HG03520 (cell line): ENCODE results near the gene C1orf87.
"Not testable (repeated sequence)": the region's sequence is repeated elsewhere in the genome, so short reads cannot be mapped to it uniquely, and the experiment has no call there.

ENCODE experiments used
- ATAC-seq: cut with Tn5 transposase; IDR thresholded peaks from one replicate; pipeline ENCODE4 v1.9.1; 2021; ENCODE audit warnings: mild to moderate bottlenecking, moderate library complexity; ENCODE audit not compliant: unreplicated experiment

The C1orf87 gene

DNA sequence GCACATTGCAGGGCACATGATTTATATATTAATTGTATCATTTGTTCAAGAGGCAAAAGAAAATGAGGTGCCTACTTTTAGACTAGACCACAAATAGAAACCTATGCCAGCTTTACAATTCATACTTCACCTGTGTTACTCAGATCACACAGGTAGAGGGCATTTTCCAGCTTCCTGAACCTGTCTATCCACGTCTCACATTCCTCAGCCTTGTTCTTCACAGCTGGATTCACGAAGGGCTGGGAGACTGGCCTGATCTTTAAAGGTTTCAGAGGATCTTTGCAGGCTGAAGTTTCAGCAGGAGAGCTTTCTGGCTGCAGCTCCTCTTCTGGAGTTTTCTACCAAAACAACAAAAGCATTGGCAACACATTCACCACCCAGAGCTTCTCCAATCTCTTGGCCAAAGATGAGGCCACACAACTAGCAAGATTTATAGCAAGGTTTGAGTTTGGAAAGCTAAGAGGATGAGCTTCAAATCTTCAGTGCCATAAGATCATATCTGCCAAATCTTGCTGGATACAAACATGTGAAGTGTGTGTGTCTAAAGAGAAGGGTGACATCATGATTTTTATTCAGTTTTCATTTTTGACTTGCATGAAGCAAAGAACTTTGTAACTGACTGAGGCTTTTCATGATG, 76.0 kb downstream of the C1orf87 start:
- no peak for ATAC-seq

DNA sequence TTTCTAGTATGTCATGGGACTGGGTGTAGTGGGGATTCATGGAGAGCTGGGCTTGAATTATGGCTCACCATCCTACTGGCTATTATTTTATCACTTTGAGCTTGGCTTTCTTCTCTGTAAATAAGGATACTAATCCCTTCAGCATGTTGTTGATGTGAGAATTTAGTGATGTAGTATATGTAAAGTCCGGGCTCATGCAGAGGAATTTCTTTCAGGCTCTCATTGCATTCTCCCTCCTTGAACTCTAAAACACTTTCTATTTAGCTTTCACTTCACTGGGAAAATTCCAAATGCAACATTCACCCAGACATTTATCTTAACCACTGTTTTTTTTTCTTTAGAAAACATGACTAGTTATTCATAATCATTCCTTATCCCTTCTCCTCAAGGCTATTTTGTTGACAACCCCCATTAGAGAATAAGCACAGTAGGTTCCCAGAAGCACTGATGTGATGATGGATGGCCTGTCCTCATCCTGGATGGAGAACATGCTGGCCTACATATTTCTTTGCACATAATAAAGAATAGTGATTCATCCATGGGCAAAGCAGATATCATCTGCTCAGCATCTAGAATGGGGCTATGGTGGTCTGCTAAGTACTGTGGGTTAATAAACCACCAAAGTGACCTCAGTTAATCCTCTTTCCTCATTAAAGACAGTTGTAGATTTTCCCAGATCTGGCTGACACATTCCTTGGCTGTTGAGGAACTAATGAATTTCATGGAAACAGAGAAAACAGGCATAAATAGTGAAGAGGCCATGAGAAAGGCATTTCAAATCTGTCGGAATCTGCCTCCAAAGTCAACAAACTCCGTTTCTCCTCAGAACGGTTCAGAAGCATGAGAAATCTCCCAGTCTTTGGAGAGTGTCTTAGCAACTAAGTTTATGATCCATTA, 79.0 kb downstream of the C1orf87 start:
- ATAC-seq, result no peak

DNA sequence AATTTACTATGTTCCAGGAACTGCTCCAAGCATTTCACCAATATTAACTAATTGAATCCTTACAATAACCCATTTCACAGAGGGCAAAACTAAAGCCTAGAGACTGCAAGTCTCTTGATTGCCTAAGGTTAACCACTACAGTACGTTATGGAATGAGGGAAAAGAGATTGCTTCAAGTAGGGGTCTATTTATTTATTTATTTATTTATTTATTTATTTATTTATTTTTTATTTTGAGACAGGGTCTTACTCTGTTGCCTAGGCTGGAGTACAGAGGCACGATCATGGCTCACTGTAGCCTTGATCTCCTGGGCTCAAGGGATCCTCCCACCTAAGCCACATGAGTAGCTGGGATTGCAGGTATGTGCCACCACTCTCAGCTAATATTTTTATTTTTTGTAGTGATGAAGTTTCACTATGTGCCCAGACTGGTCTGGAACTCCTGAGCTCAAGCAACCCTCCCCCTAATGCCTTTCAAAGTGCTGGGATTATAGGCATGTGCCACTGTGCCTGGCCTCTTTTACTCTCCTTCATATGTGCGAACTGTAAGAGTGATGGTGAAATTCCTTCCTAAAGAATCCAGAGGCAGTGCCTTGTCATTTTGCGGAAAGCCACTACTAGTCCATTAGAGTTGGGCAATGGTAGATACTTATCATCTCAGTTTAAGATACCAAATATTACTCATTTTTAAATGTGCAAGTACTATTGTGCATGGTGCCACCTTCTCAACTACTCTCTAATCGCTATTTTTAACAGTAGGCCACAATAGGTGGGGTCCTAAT, 81.3 kb downstream of the C1orf87 start:
- ATAC-seq, result no peak

DNA sequence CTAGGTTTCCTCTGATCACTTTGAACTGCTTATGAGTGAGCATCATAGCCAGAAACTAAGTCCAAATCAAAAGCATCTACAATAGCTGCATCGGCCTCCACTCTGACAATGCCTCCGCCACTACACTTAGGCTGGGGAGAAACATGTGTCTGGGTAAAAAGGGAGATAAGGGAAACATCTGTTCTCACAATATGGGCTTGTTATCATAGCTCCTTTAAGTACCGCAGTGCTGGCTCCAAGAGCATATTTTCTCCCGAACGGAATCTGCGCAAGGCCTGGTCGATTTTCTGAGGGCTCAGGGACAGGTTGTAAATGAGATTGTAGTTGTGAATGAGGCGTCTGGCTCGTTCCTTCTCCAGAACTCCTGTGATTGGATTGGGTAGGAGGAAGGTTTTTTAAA, 83.1 kb downstream of the C1orf87 start:
- ATAC-seq, result no peak

DNA sequence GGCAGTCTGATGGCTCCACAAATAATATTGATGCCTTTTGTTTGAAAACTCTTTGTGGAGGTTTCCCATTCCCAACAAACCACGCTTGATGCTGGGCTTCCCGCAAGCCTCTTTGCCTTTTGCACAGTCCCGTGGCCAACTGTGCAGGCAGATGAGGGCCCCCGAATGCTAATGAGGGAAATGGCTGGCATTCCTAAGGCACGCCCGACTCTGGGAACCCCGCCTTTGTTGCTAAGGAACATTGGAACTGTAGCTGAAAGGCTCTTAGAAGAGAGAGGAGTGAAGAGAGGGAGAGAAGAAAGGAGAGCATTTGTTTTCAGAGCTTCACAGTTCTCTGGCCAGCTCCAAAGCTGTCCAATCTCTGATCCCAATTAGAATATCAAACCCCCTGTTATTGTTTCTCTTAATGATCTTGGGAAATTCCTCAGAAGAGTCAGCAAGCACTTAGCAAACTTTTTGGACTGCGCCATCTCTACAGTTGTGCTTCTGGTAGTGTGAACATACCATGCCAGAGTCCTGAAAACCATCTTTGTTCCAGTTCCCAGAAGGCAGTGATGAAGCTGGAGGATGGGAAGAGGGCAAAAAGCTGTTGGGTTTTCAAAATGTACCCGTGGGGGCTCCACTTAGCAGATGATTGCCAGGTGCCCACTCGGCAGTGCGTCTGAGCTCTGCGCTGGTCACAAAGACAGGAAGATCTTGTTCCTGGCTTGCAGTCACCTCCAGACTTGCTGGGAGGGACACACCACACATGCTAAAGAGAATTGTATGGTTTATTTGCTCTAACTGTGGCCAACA, 86.9 kb downstream of the C1orf87 start:
- no peak for ATAC-seq

DNA sequence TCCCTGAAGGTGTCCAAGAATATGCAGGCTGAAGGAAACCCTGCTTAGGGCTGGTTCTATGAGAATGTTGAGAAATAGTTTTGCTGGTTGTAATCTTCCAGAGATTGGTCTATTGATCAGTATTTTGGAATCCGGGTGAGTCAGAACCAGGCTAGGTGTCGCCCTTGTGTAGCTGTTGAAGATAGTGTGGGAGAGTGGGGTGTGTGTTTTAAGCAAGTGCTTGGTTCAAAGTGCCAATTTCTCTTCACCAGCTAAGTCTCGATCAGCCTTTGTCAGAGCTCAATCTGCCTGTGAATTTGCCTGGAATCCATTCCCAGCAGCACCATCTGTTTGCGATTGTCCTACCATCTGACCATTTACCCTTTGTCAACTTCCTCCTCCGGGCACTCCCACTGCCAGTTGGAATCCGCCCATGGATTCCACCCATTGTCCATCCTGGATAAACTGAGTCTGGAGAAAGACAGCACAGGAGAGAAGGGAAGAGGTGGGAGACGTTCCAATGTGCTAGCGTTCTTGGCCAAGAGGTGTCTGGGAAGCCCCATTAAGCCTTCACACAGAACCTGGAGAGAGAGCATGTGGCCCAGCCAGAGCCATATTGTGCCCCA, 87.6 kb downstream of the C1orf87 start:
- ATAC-seq, result no peak

DNA sequence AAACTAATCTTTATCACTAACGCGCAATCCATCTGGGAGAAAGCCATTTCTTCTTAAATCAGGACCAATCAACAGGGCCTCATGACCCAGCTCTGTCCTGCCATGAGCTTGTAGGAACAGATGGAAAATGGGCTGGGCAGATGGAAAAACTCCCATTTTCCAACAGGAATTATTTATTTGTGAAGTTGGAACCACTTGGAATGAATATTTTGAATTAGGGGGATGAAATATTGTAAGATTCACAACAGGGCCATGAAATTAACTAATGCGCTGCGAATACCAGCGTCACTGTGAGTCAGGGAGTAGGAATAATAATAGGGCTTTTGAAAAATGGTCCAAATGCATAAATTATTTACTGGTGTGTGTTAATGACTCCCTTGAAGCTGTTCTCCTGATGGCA, 93.9 kb downstream of the C1orf87 start:
- ATAC-seq, result no peak

DNA sequence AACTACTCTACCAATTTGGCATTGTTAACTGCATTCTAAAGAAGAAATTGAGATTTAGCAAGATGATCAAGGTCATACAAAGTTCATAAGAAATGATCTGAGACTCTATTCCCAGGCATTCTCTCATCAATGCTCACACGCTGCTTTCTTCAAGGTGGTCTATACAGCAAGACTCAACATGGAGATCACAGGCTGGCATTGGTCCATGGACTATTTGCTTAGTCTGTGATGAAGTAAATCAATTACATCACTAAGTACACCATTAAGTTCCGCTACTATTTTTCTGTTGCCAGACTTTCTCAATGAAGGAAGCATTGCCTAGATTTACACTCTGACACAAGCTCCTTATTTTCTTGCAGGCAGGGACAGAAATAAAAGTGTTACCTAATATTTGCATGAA, 95.1 kb downstream of the C1orf87 start:
- no peak for ATAC-seq

DNA sequence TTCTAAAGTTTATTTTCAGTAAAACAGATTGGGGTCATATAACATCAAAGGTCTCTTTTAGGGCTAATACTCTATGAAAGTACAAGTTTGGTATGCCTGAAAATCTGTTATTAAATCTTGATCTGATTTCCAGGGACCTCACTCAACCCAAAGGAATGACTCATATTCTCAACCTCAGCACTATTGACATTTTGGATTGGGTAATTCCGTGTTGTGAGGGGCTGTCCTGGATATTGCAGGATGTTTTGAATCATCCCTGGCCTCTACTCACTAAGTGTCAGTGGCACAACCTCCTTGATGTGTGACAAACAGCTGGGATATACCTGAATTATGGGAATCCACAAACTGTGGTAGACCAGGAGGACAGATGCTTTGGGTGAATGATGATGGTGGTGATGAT, 95.5 kb downstream of the C1orf87 start:
- no peak for ATAC-seq

DNA sequence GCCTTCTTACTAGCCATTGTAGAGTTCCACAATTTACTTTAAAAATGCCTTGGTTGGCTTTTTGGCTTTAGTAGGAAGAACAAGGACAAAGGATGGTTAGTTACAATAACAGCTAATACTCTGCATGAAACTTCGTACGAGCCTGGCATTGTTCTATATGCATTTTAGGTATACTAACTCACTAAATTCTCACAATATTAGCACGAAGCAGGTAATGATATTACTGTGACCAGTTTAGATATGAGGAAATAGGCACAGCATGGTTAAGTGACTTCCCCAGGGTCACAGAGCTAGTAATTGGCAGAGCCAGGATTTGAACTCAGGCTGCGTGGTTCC, 96.5 kb downstream of the C1orf87 start:
- ATAC-seq, result no peak

DNA sequence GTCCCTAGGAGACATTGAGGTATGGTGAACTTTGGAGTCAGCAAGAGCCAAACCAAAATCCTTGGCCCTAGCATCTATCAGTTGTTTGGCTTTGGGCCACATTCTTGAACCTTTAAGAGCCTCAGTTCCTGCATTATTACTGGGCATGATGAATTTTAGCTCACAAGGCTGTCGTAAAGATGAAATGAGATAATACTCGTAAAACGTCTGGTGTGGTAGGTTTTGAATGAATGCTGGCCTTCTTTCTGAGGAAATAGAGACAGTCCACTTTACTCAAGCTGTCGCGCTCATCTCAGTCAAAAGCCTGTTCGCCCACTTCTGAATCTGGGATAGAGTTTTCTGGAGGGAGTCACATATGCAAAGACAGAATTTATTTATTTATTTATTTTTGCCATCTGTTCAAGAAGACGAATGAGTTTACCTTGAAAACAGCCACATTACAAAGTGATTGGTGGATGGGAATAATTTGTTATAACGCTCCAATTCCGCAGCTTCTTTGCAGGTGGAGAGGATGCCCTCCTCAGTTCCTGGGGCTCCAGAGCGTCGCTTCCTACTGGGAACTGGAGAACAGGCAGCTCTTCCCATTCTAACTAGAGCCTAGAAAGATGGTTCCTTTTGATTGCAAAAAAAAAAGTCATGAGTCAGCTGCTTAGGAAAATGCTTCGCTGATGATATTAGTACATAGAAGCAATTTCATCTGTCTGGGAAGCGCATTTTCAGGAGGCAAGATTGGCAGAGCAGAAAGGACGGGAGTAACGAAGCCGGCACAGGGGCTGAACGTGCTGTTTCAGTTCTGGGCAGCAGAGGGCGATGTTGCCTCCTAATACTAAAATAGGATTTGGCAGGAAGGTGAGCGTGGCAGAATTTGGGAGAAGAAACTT, 97.1 kb downstream of the C1orf87 start:
- ATAC-seq, result peak; percentile 69

DNA sequence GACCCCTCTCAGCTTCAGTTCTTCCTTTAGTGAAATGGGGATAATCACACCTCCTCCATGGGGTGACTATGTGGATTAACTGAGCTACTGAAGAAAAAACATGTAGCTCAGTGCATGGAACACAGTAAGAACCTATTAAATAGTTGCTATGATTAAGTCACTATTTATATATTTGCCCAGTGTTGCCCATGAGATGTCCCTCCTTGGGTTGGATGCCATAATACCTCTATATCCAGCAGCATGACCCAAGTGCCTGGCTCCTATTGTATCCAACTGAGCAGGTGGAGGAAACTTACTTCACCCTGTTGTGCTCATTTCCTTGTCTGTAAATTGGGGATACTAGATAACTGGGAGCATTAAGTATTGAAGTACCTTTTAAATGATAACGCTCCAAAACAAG, 99.9 kb downstream of the C1orf87 start:
- no peak for ATAC-seq

DNA sequence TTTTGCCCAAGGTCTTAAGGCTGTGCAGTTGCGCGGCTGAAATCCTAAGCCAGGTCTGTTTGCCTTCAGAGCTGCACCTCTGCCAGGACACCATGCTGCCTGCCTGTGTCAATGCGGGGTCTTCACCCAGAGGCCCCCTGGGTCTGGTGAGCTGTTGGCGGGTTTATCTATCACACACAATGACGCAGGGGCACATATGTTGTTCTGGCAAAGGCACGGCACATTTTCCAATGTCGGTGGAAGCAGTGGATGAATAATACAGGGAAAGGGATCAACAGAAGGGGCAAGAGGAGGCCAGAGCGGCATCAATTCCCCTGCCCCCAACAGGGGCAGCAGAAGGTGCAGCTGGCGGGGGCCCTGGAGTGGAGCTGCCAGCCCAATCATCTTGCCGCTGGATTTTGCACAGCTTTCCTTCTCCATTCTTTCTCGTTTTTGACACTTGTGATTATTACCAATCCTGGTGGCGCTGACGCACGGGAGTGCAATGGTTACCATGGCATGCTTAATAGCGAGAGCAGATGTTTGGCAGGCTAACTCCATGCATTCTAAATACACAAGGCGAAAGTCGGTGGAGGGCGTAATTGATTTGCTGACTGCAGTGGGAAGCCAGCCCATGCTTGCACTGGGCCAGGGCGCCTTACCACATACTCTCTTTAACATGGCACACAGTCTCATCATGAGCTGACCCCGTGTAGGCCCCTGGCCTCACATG, 101.2 kb downstream of the C1orf87 start:
- no peak for ATAC-seq

DNA sequence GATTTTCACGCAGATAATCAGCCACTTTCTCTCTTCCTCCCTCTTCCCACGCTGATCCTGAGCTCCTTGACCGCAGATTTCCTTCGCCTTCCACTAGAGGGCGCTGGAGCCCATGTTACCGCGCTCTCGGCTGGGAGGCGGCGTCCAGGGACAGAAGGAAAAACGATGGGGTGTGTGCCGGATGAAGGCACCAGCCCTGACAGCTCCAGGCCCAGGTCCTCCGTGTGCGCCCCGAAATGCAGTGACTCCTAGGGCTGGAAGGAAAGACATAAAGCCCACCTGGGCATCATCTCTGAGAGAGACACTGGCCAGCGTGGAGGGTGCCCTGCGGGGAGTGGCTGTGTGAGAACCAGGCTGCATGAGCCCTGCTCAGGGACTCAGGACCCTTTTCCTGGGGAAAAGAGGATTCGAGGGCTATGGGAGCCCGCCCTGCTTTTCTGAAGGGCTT, 102.1 kb downstream of the C1orf87 start:
- no peak for ATAC-seq

DNA sequence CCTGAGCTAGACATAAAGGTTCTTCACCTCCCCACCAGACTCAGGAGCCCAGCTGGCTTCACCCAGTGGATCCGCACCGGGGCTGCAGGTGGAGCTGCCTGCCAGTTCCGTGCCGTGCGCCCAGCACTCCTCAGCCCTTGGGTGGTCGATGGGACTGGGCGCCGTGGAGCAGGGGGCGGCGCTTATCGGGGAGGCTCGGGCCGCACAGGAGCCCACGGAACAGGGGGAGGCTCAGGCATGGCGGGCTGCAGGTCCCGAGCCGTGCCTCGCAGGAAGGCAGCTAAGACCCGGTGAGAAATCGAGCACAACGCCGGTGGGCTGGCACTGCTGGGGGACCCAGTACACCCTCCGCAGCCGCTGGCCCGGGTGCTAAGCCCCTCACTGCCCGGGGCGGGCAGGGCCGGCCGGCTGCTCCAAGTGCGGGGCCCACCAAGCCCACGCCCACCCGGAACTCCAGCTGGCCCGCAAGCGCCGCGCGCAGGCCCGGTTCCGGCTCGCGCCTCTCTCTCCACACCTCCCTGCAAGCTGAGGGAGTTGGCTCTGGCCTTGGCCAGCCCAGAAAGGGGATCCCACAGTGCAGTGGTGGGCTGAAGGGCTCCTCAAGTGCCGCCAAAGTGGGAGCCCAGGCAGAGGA, 103.9 kb downstream of the C1orf87 start:
- ATAC-seq, result not testable (repeated sequence)

DNA sequence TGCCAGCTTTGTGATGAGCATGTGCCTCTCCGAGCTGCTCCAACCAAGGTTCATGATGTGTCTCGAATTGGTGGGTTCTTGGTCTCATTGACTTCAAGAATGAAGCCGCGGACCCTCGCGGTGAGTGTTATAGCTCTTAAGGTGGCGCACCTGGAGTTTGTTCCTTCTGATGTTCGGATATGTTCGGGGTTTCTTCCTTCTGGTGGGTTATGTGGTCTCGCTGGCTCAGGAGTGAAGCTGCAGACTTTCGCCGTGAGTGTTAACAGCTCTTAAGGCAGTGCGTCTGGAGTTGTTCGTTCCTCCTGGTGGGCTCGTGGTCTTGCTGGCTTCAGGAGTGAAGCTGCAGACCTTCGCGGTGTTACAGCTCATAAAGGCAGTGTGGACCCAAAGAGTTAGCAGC, 104.8 kb downstream of the C1orf87 start:
- ATAC-seq, result not testable (repeated sequence)

DNA sequence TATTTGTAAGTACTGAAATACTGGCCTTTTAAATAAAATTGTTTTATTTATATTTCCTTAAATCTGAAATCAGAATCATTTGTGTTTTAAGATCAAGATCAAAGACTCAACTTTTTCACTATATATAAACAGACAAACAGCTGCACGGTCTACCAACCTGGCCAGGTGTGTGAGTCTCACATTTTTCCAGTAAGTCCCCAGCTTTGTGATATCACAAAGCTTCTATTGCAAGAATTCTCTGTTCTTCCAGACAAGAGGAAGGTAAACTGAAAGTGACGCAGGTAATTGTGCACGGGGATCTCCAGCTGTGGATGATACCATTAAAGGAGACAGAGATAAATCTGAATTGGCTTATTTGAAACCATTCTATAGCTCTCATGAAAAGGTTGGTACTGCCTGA, 105.8 kb downstream of the C1orf87 start:
- ATAC-seq, result no peak

DNA sequence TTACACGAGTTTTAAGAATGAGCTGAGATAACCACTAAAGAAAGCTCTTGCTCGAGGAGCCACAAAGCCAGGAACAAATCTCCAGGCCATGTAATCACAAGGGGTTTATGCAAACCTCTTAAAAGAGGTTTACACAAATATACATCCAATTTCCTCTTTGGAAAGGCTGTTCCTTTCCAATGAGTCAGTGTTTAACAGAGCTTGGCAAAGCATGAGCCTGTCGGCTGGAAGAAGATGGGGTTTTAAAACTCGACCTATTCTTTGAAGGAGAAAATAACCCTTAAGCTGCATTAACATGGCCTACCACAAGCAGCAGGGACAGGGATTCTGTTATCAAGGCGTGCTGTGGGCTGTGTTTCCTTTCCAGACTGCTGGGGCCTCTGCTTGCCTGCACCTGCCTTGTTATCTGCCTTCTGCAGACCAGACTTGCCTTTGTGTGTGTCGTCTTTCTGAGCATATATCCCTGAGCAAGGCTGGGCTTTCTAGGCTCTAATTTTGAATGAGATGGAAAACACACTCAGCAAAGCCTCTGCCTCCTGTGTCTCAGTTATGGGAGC, 106.4 kb downstream of the C1orf87 start:
- ATAC-seq, result no peak
